GM12878 (cell line): ENCODE results near the gene BMPR2. TPM values are rescaled to one million over a fixed set of nuclear protein-coding genes. Genes with fewer than 3 reads are reported as not detected.

Source experiments
- ESRRA ChIP-seq: IDR thresholded peaks from 2 replicates; pipeline ENCODE4 v1.6.1; 2012; ENCODE audit warnings: mild to moderate bottlenecking, low read length, improper control_type of control experiment
- KAT2A ChIP-seq: conservative IDR thresholded peaks from 2 replicates; pipeline ENCODE4 v1.6.1; 2011; ENCODE audit warnings: low read depth, low read length; ENCODE audit not compliant: control insufficient read depth
- RAD21 ChIP-seq: IDR thresholded peaks from 2 replicates; pipeline ENCODE4 v1.6.1; 2011; ENCODE audit warnings: mild to moderate bottlenecking, low read depth, low read length, moderate library complexity; ENCODE audit not compliant: insufficient read depth
- SIX5 ChIP-seq: IDR thresholded peaks from 2 replicates; pipeline ENCODE4 v1.6.1; 2011; ENCODE audit warnings: mild to moderate bottlenecking, low read depth, low read length, moderate library complexity; ENCODE audit not compliant: severe bottlenecking
- polyA plus RNA-seq, 11 experiments: library from polyadenylated mRNA; depleted of rRNA in 4 of 11; unstranded in 6 of 11; stranded (reverse) in 5 of 11; fragments of >200 nt; fragmentation: Nextera tagmentation in 4 of 11; fragmentation: Illumina TruSeq in 1 of 11; extraction: Ambion mirVana in 4 of 11; extraction: Trizol in 1 of 11; gene quantifications; 1 replicate in 1 of 11; 2 replicates in 10 of 11; pipeline versions ENCODE4 v1.2.1 to v1.2.3, GENCODE V29; 2011 to 2016; ENCODE audit warnings: inconsistent platforms in 2 of 11, missing spikeins in 2 of 11, low read depth in 1 of 11
- total RNA-seq, 4 experiments: library from RNA; depleted of rRNA in 3 of 4; stranded (reverse); fragments of >200 nt in 3 of 4; fragmentation: Illumina TruSeq in 1 of 4; extraction: Trizol in 1 of 4; gene quantifications; 2 replicates each; pipeline versions ENCODE4 v1.2.1 to v1.2.3, GENCODE V29; 2013 to 2021
- TF ChIP-seq, protein P1 (sequence below): IDR thresholded peaks from 2 replicates; pipeline ENCODE4 v1.6.1; 2012; ENCODE audit warnings: improper control_type of control experiment, low read depth, low read length; ENCODE audit not compliant: insufficient replicate concordance
- TF ChIP-seq, protein P2 (sequence below): fragments of 450-650 bp; IDR thresholded peaks from 2 replicates; pipeline ENCODE4 v1.6.1; 2014; ENCODE audit warnings: mild to moderate bottlenecking
- TF ChIP-seq, protein P3 (sequence below): IDR thresholded peaks from 2 replicates; pipeline ENCODE4 v1.6.1; 2011; ENCODE audit warnings: borderline replicate concordance, low read depth, mild to moderate bottlenecking, moderate library complexity, mixed read lengths, low read length; ENCODE audit not compliant: insufficient read depth; ENCODE audit errors: extremely low read length
- TF ChIP-seq, protein P4 (sequence below), 3 experiments: IDR thresholded peaks in 2 of 3; conservative IDR thresholded peaks in 1 of 3; 2 replicates each; pipeline ENCODE4 v1.5.1; 2011; ENCODE audit warnings: low read depth in 3 of 3, low read length in 3 of 3, mild to moderate bottlenecking in 3 of 3, control low read depth in 2 of 3, moderate library complexity in 2 of 3, inconsistent platforms in 1 of 3, mixed read lengths in 1 of 3; ENCODE audit not compliant: control insufficient read depth in 2 of 3, insufficient read depth in 1 of 3; ENCODE audit errors: extremely low read depth in 1 of 3
- TF ChIP-seq, protein P5 (sequence below): fragments of 150-350 bp; IDR thresholded peaks from 2 replicates; pipeline ENCODE4 v1.6.1; 2016; ENCODE audit warnings: low read depth, low read length

Gene BMPR2
- total and polyA plus RNA-seq, 10 of the 15 experiments (the other 5 are each of a cell fraction or from before 2014, with no cell fraction given) = 2.4 to 33.0 (median 7.1) TPM

DNA sequence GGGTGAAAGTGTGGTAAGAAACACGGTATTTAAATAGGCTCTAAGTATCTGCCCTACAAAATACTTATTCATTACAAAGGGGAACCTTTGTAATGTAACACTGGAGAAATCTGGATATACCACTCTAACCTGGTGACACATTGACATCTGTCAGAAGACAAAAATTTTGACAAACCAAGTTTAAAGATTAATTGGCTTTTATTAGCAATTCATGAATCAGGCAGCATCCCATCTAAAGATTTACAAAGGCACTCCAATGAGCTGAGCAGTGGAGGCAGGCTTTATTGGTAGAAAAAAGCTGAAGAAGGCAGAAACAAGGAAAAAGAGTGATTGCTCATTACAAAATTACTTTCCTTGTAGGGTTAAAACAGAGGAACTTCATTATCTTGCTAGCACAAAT lies 35.0 kb downstream of the BMPR2 start (continued):
- TF ChIP-seq, protein P1, sequence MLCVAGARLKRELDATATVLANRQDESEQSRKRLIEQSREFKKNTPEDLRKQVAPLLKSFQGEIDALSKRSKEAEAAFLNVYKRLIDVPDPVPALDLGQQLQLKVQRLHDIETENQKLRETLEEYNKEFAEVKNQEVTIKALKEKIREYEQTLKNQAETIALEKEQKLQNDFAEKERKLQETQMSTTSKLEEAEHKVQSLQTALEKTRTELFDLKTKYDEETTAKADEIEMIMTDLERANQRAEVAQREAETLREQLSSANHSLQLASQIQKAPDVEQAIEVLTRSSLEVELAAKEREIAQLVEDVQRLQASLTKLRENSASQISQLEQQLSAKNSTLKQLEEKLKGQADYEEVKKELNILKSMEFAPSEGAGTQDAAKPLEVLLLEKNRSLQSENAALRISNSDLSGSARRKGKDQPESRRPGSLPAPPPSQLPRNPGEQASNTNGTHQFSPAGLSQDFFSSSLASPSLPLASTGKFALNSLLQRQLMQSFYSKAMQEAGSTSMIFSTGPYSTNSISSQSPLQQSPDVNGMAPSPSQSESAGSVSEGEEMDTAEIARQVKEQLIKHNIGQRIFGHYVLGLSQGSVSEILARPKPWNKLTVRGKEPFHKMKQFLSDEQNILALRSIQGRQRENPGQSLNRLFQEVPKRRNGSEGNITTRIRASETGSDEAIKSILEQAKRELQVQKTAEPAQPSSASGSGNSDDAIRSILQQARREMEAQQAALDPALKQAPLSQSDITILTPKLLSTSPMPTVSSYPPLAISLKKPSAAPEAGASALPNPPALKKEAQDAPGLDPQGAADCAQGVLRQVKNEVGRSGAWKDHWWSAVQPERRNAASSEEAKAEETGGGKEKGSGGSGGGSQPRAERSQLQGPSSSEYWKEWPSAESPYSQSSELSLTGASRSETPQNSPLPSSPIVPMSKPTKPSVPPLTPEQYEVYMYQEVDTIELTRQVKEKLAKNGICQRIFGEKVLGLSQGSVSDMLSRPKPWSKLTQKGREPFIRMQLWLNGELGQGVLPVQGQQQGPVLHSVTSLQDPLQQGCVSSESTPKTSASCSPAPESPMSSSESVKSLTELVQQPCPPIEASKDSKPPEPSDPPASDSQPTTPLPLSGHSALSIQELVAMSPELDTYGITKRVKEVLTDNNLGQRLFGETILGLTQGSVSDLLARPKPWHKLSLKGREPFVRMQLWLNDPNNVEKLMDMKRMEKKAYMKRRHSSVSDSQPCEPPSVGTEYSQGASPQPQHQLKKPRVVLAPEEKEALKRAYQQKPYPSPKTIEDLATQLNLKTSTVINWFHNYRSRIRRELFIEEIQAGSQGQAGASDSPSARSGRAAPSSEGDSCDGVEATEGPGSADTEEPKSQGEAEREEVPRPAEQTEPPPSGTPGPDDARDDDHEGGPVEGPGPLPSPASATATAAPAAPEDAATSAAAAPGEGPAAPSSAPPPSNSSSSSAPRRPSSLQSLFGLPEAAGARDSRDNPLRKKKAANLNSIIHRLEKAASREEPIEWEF = no peak
- TF ChIP-seq, protein P2, sequence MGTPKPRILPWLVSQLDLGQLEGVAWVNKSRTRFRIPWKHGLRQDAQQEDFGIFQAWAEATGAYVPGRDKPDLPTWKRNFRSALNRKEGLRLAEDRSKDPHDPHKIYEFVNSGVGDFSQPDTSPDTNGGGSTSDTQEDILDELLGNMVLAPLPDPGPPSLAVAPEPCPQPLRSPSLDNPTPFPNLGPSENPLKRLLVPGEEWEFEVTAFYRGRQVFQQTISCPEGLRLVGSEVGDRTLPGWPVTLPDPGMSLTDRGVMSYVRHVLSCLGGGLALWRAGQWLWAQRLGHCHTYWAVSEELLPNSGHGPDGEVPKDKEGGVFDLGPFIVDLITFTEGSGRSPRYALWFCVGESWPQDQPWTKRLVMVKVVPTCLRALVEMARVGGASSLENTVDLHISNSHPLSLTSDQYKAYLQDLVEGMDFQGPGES = no peak
- no peak for TF ChIP-seq RAD21
- TF ChIP-seq, protein P3, sequence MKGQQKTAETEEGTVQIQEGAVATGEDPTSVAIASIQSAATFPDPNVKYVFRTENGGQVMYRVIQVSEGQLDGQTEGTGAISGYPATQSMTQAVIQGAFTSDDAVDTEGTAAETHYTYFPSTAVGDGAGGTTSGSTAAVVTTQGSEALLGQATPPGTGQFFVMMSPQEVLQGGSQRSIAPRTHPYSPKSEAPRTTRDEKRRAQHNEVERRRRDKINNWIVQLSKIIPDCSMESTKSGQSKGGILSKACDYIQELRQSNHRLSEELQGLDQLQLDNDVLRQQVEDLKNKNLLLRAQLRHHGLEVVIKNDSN = no peak
- TF ChIP-seq, protein P4, sequence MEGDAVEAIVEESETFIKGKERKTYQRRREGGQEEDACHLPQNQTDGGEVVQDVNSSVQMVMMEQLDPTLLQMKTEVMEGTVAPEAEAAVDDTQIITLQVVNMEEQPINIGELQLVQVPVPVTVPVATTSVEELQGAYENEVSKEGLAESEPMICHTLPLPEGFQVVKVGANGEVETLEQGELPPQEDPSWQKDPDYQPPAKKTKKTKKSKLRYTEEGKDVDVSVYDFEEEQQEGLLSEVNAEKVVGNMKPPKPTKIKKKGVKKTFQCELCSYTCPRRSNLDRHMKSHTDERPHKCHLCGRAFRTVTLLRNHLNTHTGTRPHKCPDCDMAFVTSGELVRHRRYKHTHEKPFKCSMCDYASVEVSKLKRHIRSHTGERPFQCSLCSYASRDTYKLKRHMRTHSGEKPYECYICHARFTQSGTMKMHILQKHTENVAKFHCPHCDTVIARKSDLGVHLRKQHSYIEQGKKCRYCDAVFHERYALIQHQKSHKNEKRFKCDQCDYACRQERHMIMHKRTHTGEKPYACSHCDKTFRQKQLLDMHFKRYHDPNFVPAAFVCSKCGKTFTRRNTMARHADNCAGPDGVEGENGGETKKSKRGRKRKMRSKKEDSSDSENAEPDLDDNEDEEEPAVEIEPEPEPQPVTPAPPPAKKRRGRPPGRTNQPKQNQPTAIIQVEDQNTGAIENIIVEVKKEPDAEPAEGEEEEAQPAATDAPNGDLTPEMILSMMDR (IDR thresholded peaks at IDR 0.05 in 2 of 3, conservative IDR thresholded peaks at IDR 0.05 in 1 of 3; ENCODE audit: control insufficient read depth in 2 of 3, extremely low read depth in 1 of 3, insufficient read depth in 1 of 3, low read depth in 3 of 3, low read length in 3 of 3) = no peak
- TF ChIP-seq ESRRA = no peak
- no peak for TF ChIP-seq SIX5
- no peak for TF ChIP-seq KAT2A
- TF ChIP-seq, protein P5, sequence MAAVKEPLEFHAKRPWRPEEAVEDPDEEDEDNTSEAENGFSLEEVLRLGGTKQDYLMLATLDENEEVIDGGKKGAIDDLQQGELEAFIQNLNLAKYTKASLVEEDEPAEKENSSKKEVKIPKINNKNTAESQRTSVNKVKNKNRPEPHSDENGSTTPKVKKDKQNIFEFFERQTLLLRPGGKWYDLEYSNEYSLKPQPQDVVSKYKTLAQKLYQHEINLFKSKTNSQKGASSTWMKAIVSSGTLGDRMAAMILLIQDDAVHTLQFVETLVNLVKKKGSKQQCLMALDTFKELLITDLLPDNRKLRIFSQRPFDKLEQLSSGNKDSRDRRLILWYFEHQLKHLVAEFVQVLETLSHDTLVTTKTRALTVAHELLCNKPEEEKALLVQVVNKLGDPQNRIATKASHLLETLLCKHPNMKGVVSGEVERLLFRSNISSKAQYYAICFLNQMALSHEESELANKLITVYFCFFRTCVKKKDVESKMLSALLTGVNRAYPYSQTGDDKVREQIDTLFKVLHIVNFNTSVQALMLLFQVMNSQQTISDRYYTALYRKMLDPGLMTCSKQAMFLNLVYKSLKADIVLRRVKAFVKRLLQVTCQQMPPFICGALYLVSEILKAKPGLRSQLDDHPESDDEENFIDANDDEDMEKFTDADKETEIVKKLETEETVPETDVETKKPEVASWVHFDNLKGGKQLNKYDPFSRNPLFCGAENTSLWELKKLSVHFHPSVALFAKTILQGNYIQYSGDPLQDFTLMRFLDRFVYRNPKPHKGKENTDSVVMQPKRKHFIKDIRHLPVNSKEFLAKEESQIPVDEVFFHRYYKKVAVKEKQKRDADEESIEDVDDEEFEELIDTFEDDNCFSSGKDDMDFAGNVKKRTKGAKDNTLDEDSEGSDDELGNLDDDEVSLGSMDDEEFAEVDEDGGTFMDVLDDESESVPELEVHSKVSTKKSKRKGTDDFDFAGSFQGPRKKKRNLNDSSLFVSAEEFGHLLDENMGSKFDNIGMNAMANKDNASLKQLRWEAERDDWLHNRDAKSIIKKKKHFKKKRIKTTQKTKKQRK = no peak
